Measurements from ENCODE around the gene ACAD9.

The ACAD9 gene

DNA sequence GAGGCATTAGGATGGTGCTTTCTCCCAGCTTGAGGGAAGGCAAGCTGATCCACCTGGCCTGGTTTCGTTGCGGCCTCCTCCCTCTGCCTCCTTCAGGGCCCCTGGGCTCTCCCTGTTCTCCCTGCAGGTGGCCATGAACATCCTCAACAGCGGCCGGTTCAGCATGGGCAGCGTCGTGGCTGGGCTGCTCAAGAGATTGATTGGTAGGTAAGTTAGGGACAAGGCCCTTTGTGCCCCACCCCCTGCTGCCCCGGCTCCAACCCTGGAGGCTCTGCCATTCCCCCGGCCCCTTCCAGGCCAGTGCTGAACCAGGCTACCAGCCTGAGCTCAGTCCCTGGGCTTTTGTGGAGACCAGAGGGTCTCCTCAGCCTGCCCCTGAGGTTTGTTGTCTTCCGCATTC lies 23.0 kb downstream of the ACAD9 start:
- H3K9me3 ChIP-seq (ENCODE audit: control insufficient read depth, low read length), result no peaks in the 10 kb centered on the region
- DNase-seq, result no peak
- H3K9ac ChIP-seq (ENCODE audit: low read length), result no peak overlapping the region
- H2BK5ac ChIP-seq (ENCODE audit: low read depth, low read length, poor library complexity, severe bottlenecking), result no peak overlapping the region
- peaks cover 82 to 97% of the 10 kb centered on the region in 2 experiments for H3K36me3 ChIP-seq (ENCODE audit: control insufficient read depth in 1 of 2, insufficient read depth in 2 of 2, low read depth in 1 of 2, low read length in 2 of 2)
- no peaks in the 10 kb centered on the region for H3K4me1 ChIP-seq (ENCODE audit: control insufficient read depth, insufficient read depth, low read depth, low read length)
- no peak overlapping the region for H2BK15ac ChIP-seq (ENCODE audit: low read depth, poor library complexity, severe bottlenecking)
- H4K8ac ChIP-seq (ENCODE audit: low read length), result no peak overlapping the region
- no peak overlapping the region for H2AK5ac ChIP-seq (ENCODE audit: low read length, severe bottlenecking)
- no peak overlapping the region for H2AFZ ChIP-seq (ENCODE audit: low read depth, low read length)
- H3K4ac ChIP-seq (ENCODE audit: low read depth in 1 of 2, low read length in 2 of 2), result no peak overlapping the region
- no peak overlapping the region for H2BK120ac ChIP-seq (ENCODE audit: low read depth, low read length)
- no peak overlapping the region for H3K14ac ChIP-seq (ENCODE audit: low read length in 2 of 2)
- no peak overlapping the region for H3K4me3 ChIP-seq (ENCODE audit: insufficient read depth in 1 of 2, low read depth in 1 of 2, low read length in 2 of 2)
- 96% methylated on average over 9 of the region's 9 CpGs for WGBS
- H3K23ac ChIP-seq (ENCODE audit: low read length in 2 of 2), result no peak overlapping the region
- no peak overlapping the region for H3K27ac ChIP-seq (ENCODE audit: low read length, poor library complexity, severe bottlenecking)
- no peaks in the 10 kb centered on the region for H3K27me3 ChIP-seq (ENCODE audit: control insufficient read depth in 1 of 2, insufficient read depth in 1 of 2, low read length in 2 of 2)
- H3K18ac ChIP-seq (ENCODE audit: low read depth in 1 of 2, low read length in 2 of 2), result no peak overlapping the region
- H3K4me2 ChIP-seq (ENCODE audit: low read length, poor library complexity, severe bottlenecking), result no peak overlapping the region
- H3K79me1 ChIP-seq (replicated peaks; ENCODE audit: low read length, poor library complexity, severe bottlenecking), result peaks cover 27% of the 10 kb centered on the region
- H2BK12ac ChIP-seq (ENCODE audit: low read length in 2 of 2), result no peak overlapping the region
- H4K91ac ChIP-seq (ENCODE audit: low read length), result no peak overlapping the region

DNA sequence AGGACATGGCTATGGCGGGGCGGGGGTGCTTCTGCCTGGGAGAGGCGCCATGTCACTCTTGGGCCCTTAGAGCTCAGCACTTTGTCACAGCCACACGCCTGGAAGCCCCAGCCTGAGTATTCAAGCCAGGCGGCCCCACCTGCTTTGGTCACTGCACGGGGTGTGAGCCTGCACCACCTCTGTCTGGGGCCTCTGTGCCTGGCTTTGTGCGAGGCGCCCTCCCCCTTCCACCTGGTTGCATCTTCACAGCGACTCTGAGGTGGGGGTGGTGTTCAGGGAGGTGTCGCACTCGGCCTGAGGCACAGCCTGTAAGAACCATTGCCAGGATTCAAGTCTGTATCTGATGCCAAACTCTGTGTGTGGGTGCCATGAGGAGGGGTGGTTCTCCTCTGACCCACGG lies 24.1 kb downstream of the ACAD9 start:
- Histone ChIP-seq H3K36me3 (ENCODE audit: control insufficient read depth in 1 of 2, insufficient read depth in 2 of 2, low read depth in 1 of 2, low read length in 2 of 2) (peaks cover 83 to 97% of the 10 kb centered on the region in 2 experiments), H2BK120ac (ENCODE audit: low read depth, low read length) (no peak overlapping the region), H2AFZ (ENCODE audit: low read depth, low read length) (no peak overlapping the region), H4K8ac (ENCODE audit: low read length) (no peak overlapping the region), H2AK5ac (ENCODE audit: low read length, severe bottlenecking) (no peak overlapping the region), H3K23ac (ENCODE audit: low read length in 2 of 2) (no peak overlapping the region), H3K9ac (ENCODE audit: low read length) (no peak overlapping the region), H3K4me2 (ENCODE audit: low read length, poor library complexity, severe bottlenecking) (no peak overlapping the region), H2BK15ac (ENCODE audit: low read depth, poor library complexity, severe bottlenecking) (no peak overlapping the region), H3K18ac (ENCODE audit: low read depth in 1 of 2, low read length in 2 of 2) (no peak overlapping the region), H3K4me1 (ENCODE audit: control insufficient read depth, insufficient read depth, low read depth, low read length) (no peaks in the 10 kb centered on the region), H3K14ac (ENCODE audit: low read length in 2 of 2) (no peak overlapping the region), H4K91ac (ENCODE audit: low read length) (no peak overlapping the region), H3K9me3 (ENCODE audit: control insufficient read depth, low read length) (no peaks in the 10 kb centered on the region), H3K4ac (ENCODE audit: low read depth in 1 of 2, low read length in 2 of 2) (no peak overlapping the region), H2BK5ac (ENCODE audit: low read depth, low read length, poor library complexity, severe bottlenecking) (no peak overlapping the region), H3K79me1 (replicated peaks; ENCODE audit: low read length, poor library complexity, severe bottlenecking) (peaks cover 27% of the 10 kb centered on the region), H3K27me3 (ENCODE audit: control insufficient read depth in 1 of 2, insufficient read depth in 1 of 2, low read length in 2 of 2) (no peaks in the 10 kb centered on the region), H3K4me3 (ENCODE audit: insufficient read depth in 1 of 2, low read depth in 1 of 2, low read length in 2 of 2) (no peak overlapping the region), H2BK12ac (ENCODE audit: low read length in 2 of 2) (no peak overlapping the region), H3K27ac (ENCODE audit: low read length, poor library complexity, severe bottlenecking) (no peak overlapping the region)
- DNase-seq, result no peak
- WGBS, result 87% methylated on average over 12 of the region's 12 CpGs

DNA sequence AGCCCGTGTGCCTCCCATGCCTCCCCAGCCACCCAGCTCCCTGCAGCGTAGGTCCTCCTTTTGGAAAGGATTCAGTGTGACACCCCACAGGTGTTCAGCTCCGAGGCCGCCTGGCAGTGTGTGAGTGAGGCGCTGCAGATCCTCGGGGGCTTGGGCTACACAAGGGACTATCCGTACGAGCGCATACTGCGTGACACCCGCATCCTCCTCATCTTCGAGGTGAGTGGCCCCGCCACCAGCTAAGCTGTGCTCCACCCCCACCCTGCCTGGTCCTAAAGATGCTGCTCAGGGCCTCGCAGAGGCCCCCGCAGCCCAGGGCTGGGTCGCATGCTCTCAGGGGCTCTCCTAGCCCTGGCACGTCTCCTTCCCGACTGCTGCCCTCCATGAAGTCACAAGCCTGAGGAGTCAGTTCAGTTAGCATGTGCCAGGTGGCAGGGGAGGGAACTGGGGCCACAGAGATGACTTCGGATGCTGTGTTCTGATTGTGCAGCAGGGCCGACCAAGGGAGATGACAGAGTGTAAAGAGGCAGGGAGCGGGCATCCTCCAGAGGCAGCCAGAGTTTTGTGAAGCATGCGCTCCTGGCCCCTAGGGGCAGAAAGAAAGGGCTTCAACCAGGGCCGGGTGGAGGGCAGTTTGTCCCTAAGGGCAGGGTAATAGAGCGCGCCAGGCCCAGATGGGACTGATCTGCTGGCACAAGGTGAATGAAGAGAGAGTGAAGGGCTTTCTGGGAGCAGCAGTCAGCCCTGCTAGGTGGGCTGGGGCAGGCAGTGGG lies 26.8 kb downstream of the ACAD9 start:
- Histone ChIP-seq H3K36me3 (ENCODE audit: control insufficient read depth in 1 of 2, insufficient read depth in 2 of 2, low read depth in 1 of 2, low read length in 2 of 2) (peaks cover 89 to 97% of the 10 kb centered on the region in 2 experiments), H2BK12ac (ENCODE audit: low read length in 2 of 2) (no peak overlapping the region), H3K18ac (ENCODE audit: low read depth in 1 of 2, low read length in 2 of 2) (no peak overlapping the region), H2BK15ac (ENCODE audit: low read depth, poor library complexity, severe bottlenecking) (no peak overlapping the region), H3K4me1 (ENCODE audit: control insufficient read depth, insufficient read depth, low read depth, low read length) (no peaks in the 10 kb centered on the region), H2AFZ (ENCODE audit: low read depth, low read length) (no peak overlapping the region), H4K91ac (ENCODE audit: low read length) (no peak overlapping the region), H3K14ac (ENCODE audit: low read length in 2 of 2) (no peak overlapping the region), H3K23ac (ENCODE audit: low read length in 2 of 2) (no peak overlapping the region), H2AK5ac (ENCODE audit: low read length, severe bottlenecking) (no peak overlapping the region), H3K9ac (ENCODE audit: low read length) (no peak overlapping the region), H3K79me1 (replicated peaks; ENCODE audit: low read length, poor library complexity, severe bottlenecking) (peaks cover 19% of the 10 kb centered on the region), H3K4me2 (ENCODE audit: low read length, poor library complexity, severe bottlenecking) (no peak overlapping the region), H4K8ac (ENCODE audit: low read length) (no peak overlapping the region), H2BK120ac (ENCODE audit: low read depth, low read length) (no peak overlapping the region), H3K27me3 (ENCODE audit: control insufficient read depth in 1 of 2, insufficient read depth in 1 of 2, low read length in 2 of 2) (no peaks in the 10 kb centered on the region), H3K4ac (ENCODE audit: low read depth in 1 of 2, low read length in 2 of 2) (no peak overlapping the region), H3K9me3 (ENCODE audit: control insufficient read depth, low read length) (no peaks in the 10 kb centered on the region), H3K27ac (ENCODE audit: low read length, poor library complexity, severe bottlenecking) (no peak overlapping the region), H3K4me3 (ENCODE audit: insufficient read depth in 1 of 2, low read depth in 1 of 2, low read length in 2 of 2) (no peak overlapping the region), H2BK5ac (ENCODE audit: low read depth, low read length, poor library complexity, severe bottlenecking) (no peak overlapping the region)
- DNase-seq, result no peak
- 96% methylated on average over 25 of the region's 25 CpGs for WGBS

GRCh38 chr3:128906804-128907525 lies 27.5 kb downstream of the ACAD9 start:
- WGBS, result 90% methylated on average over 7 of the region's 7 CpGs
- no peak overlapping the region for H2AFZ ChIP-seq (ENCODE audit: low read depth, low read length)
- no peak overlapping the region for H2AK5ac ChIP-seq (ENCODE audit: low read length, severe bottlenecking)
- no peak for DNase-seq
- H3K27me3 ChIP-seq (ENCODE audit: control insufficient read depth in 1 of 2, insufficient read depth in 1 of 2, low read length in 2 of 2), result no peaks in the 10 kb centered on the region
- H3K9ac ChIP-seq (ENCODE audit: low read length), result no peak overlapping the region
- no peak overlapping the region for H3K23ac ChIP-seq (ENCODE audit: low read length in 2 of 2)
- H3K18ac ChIP-seq (ENCODE audit: low read depth in 1 of 2, low read length in 2 of 2), result no peak overlapping the region
- H2BK120ac ChIP-seq (ENCODE audit: low read depth, low read length), result no peak overlapping the region
- no peak overlapping the region for H4K91ac ChIP-seq (ENCODE audit: low read length)
- no peak overlapping the region for H4K8ac ChIP-seq (ENCODE audit: low read length)
- H3K14ac ChIP-seq (ENCODE audit: low read length in 2 of 2), result no peak overlapping the region
- H3K4ac ChIP-seq (ENCODE audit: low read depth in 1 of 2, low read length in 2 of 2), result no peak overlapping the region
- H2BK15ac ChIP-seq (ENCODE audit: low read depth, poor library complexity, severe bottlenecking), result no peak overlapping the region
- H3K4me3 ChIP-seq (ENCODE audit: insufficient read depth in 1 of 2, low read depth in 1 of 2, low read length in 2 of 2), result no peak overlapping the region
- H3K27ac ChIP-seq (ENCODE audit: low read length, poor library complexity, severe bottlenecking), result no peak overlapping the region
- peaks cover 93 to 97% of the 10 kb centered on the region in 2 experiments for H3K36me3 ChIP-seq (ENCODE audit: control insufficient read depth in 1 of 2, insufficient read depth in 2 of 2, low read depth in 1 of 2, low read length in 2 of 2)
- no peak overlapping the region for H2BK5ac ChIP-seq (ENCODE audit: low read depth, low read length, poor library complexity, severe bottlenecking)
- H3K4me1 ChIP-seq (ENCODE audit: control insufficient read depth, insufficient read depth, low read depth, low read length), result no peaks in the 10 kb centered on the region
- H3K4me2 ChIP-seq (ENCODE audit: low read length, poor library complexity, severe bottlenecking), result no peak overlapping the region
- H2BK12ac ChIP-seq (ENCODE audit: low read length in 2 of 2), result no peak overlapping the region
- H3K79me1 ChIP-seq (replicated peaks; ENCODE audit: low read length, poor library complexity, severe bottlenecking), result peaks cover 17% of the 10 kb centered on the region
- H3K9me3 ChIP-seq (ENCODE audit: control insufficient read depth, low read length), result no peaks in the 10 kb centered on the region
